ENCODE measurements around the gene CD209. TPM values are rescaled to one million over a fixed set of nuclear protein-coding genes. Genes with fewer than 3 reads are reported as not detected.

The CD209 gene
- total and polyA plus RNA-seq, 2 of the 8 experiments (the other 6 are each of a cell fraction or from before 2014, with no cell fraction given), result 0.05 to 0.22 TPM

DNA sequence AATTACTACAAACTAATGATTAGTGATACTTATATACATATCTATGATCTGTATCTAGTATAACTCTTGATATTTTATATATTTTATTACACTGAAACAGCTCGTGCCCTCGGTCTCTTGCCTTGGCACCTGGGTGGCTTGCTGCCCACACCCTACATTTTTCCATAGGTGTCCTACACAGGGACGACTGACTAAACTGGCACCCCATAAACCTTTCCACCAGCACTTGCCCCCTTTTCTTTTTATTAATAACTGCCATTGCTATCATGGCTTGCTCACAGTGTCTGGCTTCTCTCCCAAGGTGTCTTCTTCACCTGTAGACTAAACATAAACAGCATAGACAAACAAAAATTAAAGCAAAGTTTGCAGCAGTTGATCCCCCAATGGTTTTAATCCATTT is 46.2 kb upstream of the CD209 start:
- no peak overlapping the region for H3K9ac ChIP-seq (replicated peaks in 1 of 4; ENCODE audit: extremely low read depth in 1 of 4, low read depth in 3 of 4, low read length in 3 of 4)
- H4K91ac ChIP-seq (replicated peaks; ENCODE audit: insufficient read length, low read length), result no peak overlapping the region
- no peak overlapping the region for H3K18ac ChIP-seq (ENCODE audit: extremely low read depth, low read length)
- DNase-seq (ENCODE audit: low read depth in 1 of 2, low spot score in 2 of 2) (no peak), FAIRE-seq (no peak)
- no peak overlapping the region for H4K5ac ChIP-seq (ENCODE audit: insufficient read length, low read depth, low read length)
- H3K4ac ChIP-seq (replicated peaks; ENCODE audit: insufficient read length, low read depth, low read length), result no peak overlapping the region
- ChIA-PET CTCF (ENCODE audit: partially characterized antibody) (interaction anchor here (0.6 kb wide), 1 partner anchor 54 kb away, joined by 3 read pairs; no protein-coding TSS in a partner anchor), POLR2A (ENCODE audit: partially characterized antibody) (no interaction called here)
- no peaks in the 10 kb centered on the region for H3K79me2 ChIP-seq (ENCODE audit: control insufficient read depth in 1 of 2, insufficient read depth in 2 of 2, low read length in 2 of 2)
- H3K79me1 ChIP-seq (ENCODE audit: low read depth, low read length), result no peaks in the 10 kb centered on the region
- no peak overlapping the region for H2BK120ac ChIP-seq (replicated peaks; ENCODE audit: low read depth, low read length)
- H3K36me3 ChIP-seq (ENCODE audit: control insufficient read depth in 2 of 4, insufficient read depth in 4 of 4, low read length in 3 of 4), result no peaks in the 10 kb centered on the region
- no peak overlapping the region for H3K56ac ChIP-seq (replicated peaks; ENCODE audit: insufficient read length, low read depth, low read length)
- 86% methylated on average over 3 of the region's 3 CpGs; no CpG with 5 or more reads in 1 of the 2 experiments for WGBS, 2 experiments (ENCODE audit: extremely low coverage in 1 of 2, insufficient coverage in 1 of 2, insufficient read length in 1 of 2, insufficient replicate concordance in 2 of 2, low coverage in 1 of 2, low lambda C conversion rate in 2 of 2, missing lambda C conversion rate in 1 of 2)
- H3K23ac ChIP-seq (ENCODE audit: insufficient read length), result no peak overlapping the region
- H3K14ac ChIP-seq (ENCODE audit: insufficient read length), result no peak overlapping the region
- H3K4me3 ChIP-seq (ENCODE audit: extremely low read depth in 1 of 4, insufficient read depth in 2 of 4, low read depth in 3 of 4, low read length in 4 of 4), result no peak overlapping the region
- peaks cover 4 to 17% (median 13%) of the 10 kb centered on the region in 4 experiments for H3K27me3 ChIP-seq (replicated peaks in 1 of 4; ENCODE audit: control insufficient read depth in 3 of 4, extremely low read depth in 1 of 4, insufficient read depth in 3 of 4, low read length in 3 of 4)
- no peaks in the 10 kb centered on the region for H3K9me3 ChIP-seq (ENCODE audit: insufficient read depth in 2 of 2, low read depth in 1 of 2, low read length in 1 of 2)
- H2AK5ac ChIP-seq (ENCODE audit: low read depth, low read length), result no peak overlapping the region
- no peak overlapping the region for H2BK20ac ChIP-seq (ENCODE audit: low read length)
- no peak overlapping the region for H3K27ac ChIP-seq (ENCODE audit: low read depth, low read length)
- H3K4me1 ChIP-seq (replicated peaks in 1 of 4; ENCODE audit: control insufficient read depth in 3 of 4, insufficient read depth in 4 of 4, low read length in 3 of 4), result peaks cover 0 to 7% (median 5%) of the 10 kb centered on the region in 4 experiments; a peak in 6 of 7 replicates
- H2AFZ ChIP-seq (ENCODE audit: low read length), result no peak overlapping the region
- no peak overlapping the region for H2BK15ac ChIP-seq (ENCODE audit: low read length)
- H3K4me2 ChIP-seq (ENCODE audit: insufficient read depth in 1 of 2, low read depth in 2 of 2, low read length in 2 of 2), result no peak overlapping the region
- H2BK5ac ChIP-seq (ENCODE audit: low read depth, low read length), result no peak overlapping the region
- H2BK12ac ChIP-seq (ENCODE audit: low read depth, low read length), result no peak overlapping the region
- H4K20me1 ChIP-seq (replicated peaks in 1 of 2; ENCODE audit: control insufficient read depth in 1 of 2, insufficient read depth in 2 of 2, low read length in 2 of 2), result no peaks in the 10 kb centered on the region
- peaks cover 7% of the 10 kb centered on the region for H3K23me2 ChIP-seq (ENCODE audit: low read depth, low read length)
- no peak overlapping the region for H4K8ac ChIP-seq (ENCODE audit: extremely low read depth, insufficient read depth, low read length)
- no peak for TF ChIP-seq YY1 (IDR thresholded peaks at IDR 0.05; ENCODE audit: low read depth, low read length)
- TF ChIP-seq CBX5 (IDR thresholded peaks at IDR 0.05; ENCODE audit: low read depth, low read length), result no peak
- TF ChIP-seq TCF12 (IDR thresholded peaks at IDR 0.05; ENCODE audit: low read depth, low read length), result no peak
- no peak for TF ChIP-seq EGR1 (IDR thresholded peaks at IDR 0.05; ENCODE audit: borderline replicate concordance, low read depth, low read length)
- TF ChIP-seq TAF1 (IDR thresholded peaks at IDR 0.05; ENCODE audit: low read depth, low read length), result no peak
- TF ChIP-seq, protein P1, sequence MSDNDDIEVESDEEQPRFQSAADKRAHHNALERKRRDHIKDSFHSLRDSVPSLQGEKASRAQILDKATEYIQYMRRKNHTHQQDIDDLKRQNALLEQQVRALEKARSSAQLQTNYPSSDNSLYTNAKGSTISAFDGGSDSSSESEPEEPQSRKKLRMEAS (IDR thresholded peaks at IDR 0.05), result no peak
- TF ChIP-seq SP4 (IDR thresholded peaks at IDR 0.05; ENCODE audit: low read length), result no peak
- TF ChIP-seq SIRT6 (IDR thresholded peaks at IDR 0.05; ENCODE audit: low read length), result no peak
- TF ChIP-seq POLR2AphosphoS5 (IDR thresholded peaks at IDR 0.05; ENCODE audit: low read depth, low read length), result no peak
- TF ChIP-seq JUND (IDR thresholded peaks at IDR 0.05; ENCODE audit: low read length), result no peak
- no peak for TF ChIP-seq CHD2 (IDR thresholded peaks at IDR 0.05; ENCODE audit: low read length)
- TF ChIP-seq KDM4A (IDR thresholded peaks at IDR 0.05; ENCODE audit: low read depth, low read length, severe bottlenecking), result no peak
- no peak for TF ChIP-seq EZH2 (IDR thresholded peaks at IDR 0.05; ENCODE audit: low read depth, low read length, severe bottlenecking)
- no peak for TF ChIP-seq BRCA1 (IDR thresholded peaks at IDR 0.05; ENCODE audit: low read depth, low read length)
- no peak for TF ChIP-seq SRF (IDR thresholded peaks at IDR 0.05; ENCODE audit: low read depth, low read length)

Data from H1 (cell line).